IMR-90 (cell line): ENCODE measurements around the gene ERMAP. TPM values are rescaled to one million over a fixed set of nuclear protein-coding genes. Genes with fewer than 3 reads are reported as not detected.

ENCODE experiments used
- ATAC-seq: fragments of 200-7000 bp; cut with Tn5 transposase; 2 replicates; pipeline ENCODE4 v1.9.1; 2020; ENCODE audit warnings: low read depth, mild to moderate bottlenecking, moderate library complexity
- BruUV-seq: library from RNA; stranded (reverse); fragments of 400-500 nt; replicated peaks from 2 replicates; lab custom pipeline; 2021; lab: Mats Ljungman, UMichigan
- CTCF ChIA-PET: fragments of 300-600 bp; formaldehyde crosslinking; extraction: SDS; loops from one replicate; lab custom pipeline; 2021; ENCODE audit warnings: antibody characterized with exemption; lab: Yijun Ruan, JAX
- POLR2A ChIA-PET: fragments of 300-600 bp; sonication (Branson Sonifier 250); formaldehyde crosslinking; loops from one replicate; lab custom pipeline; 2022; ENCODE audit warnings: antibody characterized with exemption; ENCODE audit not compliant: unreplicated experiment; lab: Charles Lee
- DNase-seq: peaks from one replicate; pipeline ENCODE4 v3.0.0; 2013
- H2AFZ ChIP-seq: replicated peaks from 2 replicates; pipeline ENCODE3; 2013; ENCODE audit warnings: low read length, mild to moderate bottlenecking; ENCODE audit not compliant: poor library complexity
- H2AK5ac ChIP-seq: 2 replicates; pipeline ENCODE4 v1.6.1; 2013; ENCODE audit warnings: low read depth, low read length, inconsistent platforms
- H2AK9ac ChIP-seq: replicated peaks from 2 replicates; pipeline ENCODE3; 2013; ENCODE audit warnings: mild to moderate bottlenecking, low read depth, low read length, moderate library complexity; ENCODE audit not compliant: poor library complexity
- H2BK120ac ChIP-seq: 2 replicates; pipeline ENCODE4 v1.6.1; 2013; ENCODE audit warnings: low read depth, low read length, inconsistent platforms
- H2BK15ac ChIP-seq: 3 replicates; pipeline ENCODE4 v1.6.1; 2013; ENCODE audit warnings: low read depth, low read length, inconsistent platforms
- H2BK20ac ChIP-seq: 2 replicates; pipeline ENCODE4 v1.6.1; 2013; ENCODE audit warnings: low read depth, mild to moderate bottlenecking, inconsistent platforms, low read length, moderate library complexity
- H2BK5ac ChIP-seq: 2 replicates; pipeline ENCODE4 v1.6.1; 2013; ENCODE audit warnings: mild to moderate bottlenecking, low read depth, low read length, inconsistent platforms; ENCODE audit not compliant: poor library complexity, severe bottlenecking
- H3K14ac ChIP-seq: replicated peaks from 2 replicates; pipeline ENCODE4 v1.6.1; 2013; ENCODE audit warnings: low read depth, low read length, inconsistent platforms
- H3K18ac ChIP-seq: 2 replicates; pipeline ENCODE4 v1.6.1; 2013; ENCODE audit warnings: low read depth, low read length, control low read depth
- H3K23ac ChIP-seq: 2 replicates; pipeline ENCODE4 v1.6.1; 2013; ENCODE audit warnings: low read depth, low read length, inconsistent platforms
- H3K27ac ChIP-seq: 2 replicates; pipeline ENCODE4 v1.5.1; 2013; ENCODE audit warnings: mild to moderate bottlenecking, control low read depth, low read length; ENCODE audit not compliant: insufficient read depth
- H3K27me3 ChIP-seq: 2 replicates; pipeline ENCODE4 v1.6.1; 2013; ENCODE audit warnings: low read length; ENCODE audit not compliant: control insufficient read depth, insufficient read depth
- H3K36me3 ChIP-seq: 2 replicates; pipeline ENCODE4 v1.6.1; 2013; ENCODE audit warnings: low read length, mixed read lengths; ENCODE audit not compliant: control insufficient read depth, insufficient read depth
- H3K4ac ChIP-seq: 2 replicates; pipeline ENCODE4 v1.6.1; 2013; ENCODE audit warnings: low read depth, low read length, inconsistent platforms
- H3K4me1 ChIP-seq: 2 replicates; pipeline ENCODE4 v1.6.1; 2013; ENCODE audit warnings: low read length, mixed read lengths; ENCODE audit not compliant: control insufficient read depth, insufficient read depth
- H3K4me2 ChIP-seq: 2 replicates; pipeline ENCODE4 v1.6.1; 2013; ENCODE audit warnings: low read depth, mild to moderate bottlenecking, control low read depth, low read length, moderate library complexity
- H3K4me3 ChIP-seq: 2 replicates; pipeline ENCODE4 v1.5.1; 2013; ENCODE audit warnings: low read depth, mild to moderate bottlenecking, control low read depth, low read length, moderate library complexity; ENCODE audit not compliant: insufficient read depth
- H3K56ac ChIP-seq: 2 replicates; pipeline ENCODE4 v1.6.1; 2013; ENCODE audit warnings: low read length, inconsistent platforms; ENCODE audit not compliant: insufficient read depth; ENCODE audit errors: extremely low read depth
- H3K79me1 ChIP-seq, 2 experiments: 2 replicates each; pipeline ENCODE4 v1.6.1; 2013; ENCODE audit warnings: low read length in 2 of 2, inconsistent platforms in 1 of 2, low read depth in 1 of 2
- H3K9ac ChIP-seq: 2 replicates; pipeline ENCODE4 v1.6.1; 2013; ENCODE audit warnings: low read depth, low read length, control low read depth
- H3K9me1 ChIP-seq: 2 replicates; pipeline ENCODE4 v1.6.1; 2013; ENCODE audit warnings: low read length, inconsistent platforms; ENCODE audit not compliant: insufficient read depth
- H3K9me3 ChIP-seq: 2 replicates; pipeline ENCODE4 v1.6.1; 2013; ENCODE audit warnings: low read length; ENCODE audit not compliant: control insufficient read depth, insufficient read depth
- H4K20me1 ChIP-seq: 2 replicates; pipeline ENCODE4 v1.6.1; 2013; ENCODE audit warnings: low read length, inconsistent platforms; ENCODE audit not compliant: insufficient read depth
- H4K5ac ChIP-seq: 2 replicates; pipeline ENCODE4 v1.6.1; 2013; ENCODE audit warnings: mild to moderate bottlenecking, low read depth, low read length, control low read depth
- H4K8ac ChIP-seq, 2 experiments: 2 replicates each; pipeline ENCODE4 v1.6.1; 2013; ENCODE audit warnings: low read depth in 2 of 2, low read length in 2 of 2, control low read depth in 1 of 2, inconsistent platforms in 1 of 2
- H4K91ac ChIP-seq: 2 replicates; pipeline ENCODE4 v1.6.1; 2013; ENCODE audit warnings: low read depth, low read length, inconsistent platforms; ENCODE audit not compliant: insufficient read depth
- CTCF ChIP-seq: conservative IDR thresholded peaks from 2 replicates; pipeline ENCODE4 v1.5.1; 2012; ENCODE audit warnings: mild to moderate bottlenecking, low read depth, low read length, improper control_type of control experiment
- USF2 ChIP-seq: fragments of 150-350 bp; IDR thresholded peaks from 2 replicates; pipeline ENCODE4 v1.6.1; 2017; ENCODE audit warnings: mild to moderate bottlenecking, antibody characterized with exemption, low read length, low read depth
- WGBS, 2 experiments: methylation state at CpG; one replicate each; pipeline versions ENCODE4 v1.1.5 to v1.1.7; 2013; ENCODE audit warnings: missing lambda C conversion rate in 2 of 2; ENCODE audit not compliant: insufficient read length in 1 of 2; ENCODE audit errors: extremely low coverage in 2 of 2; 5-methylcytosine and 5-hydroxymethylcytosine counted together
- dilution Hi-C: fragments of 300-500 bp; cut with HindIII; formaldehyde crosslinking; loops from one replicate; pipeline ENCODE4 v1.14.3; 2018; ENCODE audit warnings: low sequenced_read_pairs; ENCODE audit not compliant: unreplicated experiment
- in situ Hi-C: fragments of 300-500 bp; cut with MboI; formaldehyde crosslinking; loops from 3 replicates; pipeline ENCODE4 v1.14.3; 2019; ENCODE audit warnings: low sequenced_read_pairs, inconsistent platforms, mixed read lengths
- intact Hi-C: fragments of 100-400 bp; cut with micrococcal nuclease; formaldehyde crosslinking; loops from 2 replicates; pipeline ENCODE4 v1.10.0; 2022
- polyA plus RNA-seq, 3 experiments: library from polyadenylated mRNA; depleted of rRNA; stranded (reverse); fragments of >200 nt; gene quantifications; 2 replicates each; pipeline ENCODE4 v1.2.3, GENCODE V29; 2012; ENCODE audit warnings: low replicate concordance in 1 of 3
- total RNA-seq: library from RNA; depleted of rRNA; stranded (reverse); fragments of >200 nt; gene quantifications from 2 replicates; pipeline ENCODE4 v1.2.3, GENCODE V29; 2012

Gene ERMAP
- total and polyA plus RNA-seq, 2 of the 4 experiments (the other 2 are of a cell fraction): 5.0 to 7.2 TPM

- Histone ChIP-seq H3K18ac (no peak overlapping the region), H2BK120ac (no peak overlapping the region), H3K4ac (no peak overlapping the region), H2BK15ac (no peak overlapping the region), H3K4me1 (no peaks in the 10 kb centered on the region), H3K9me1 (peaks cover 6% of the 10 kb centered on the region; the same call in 1 of the 2 replicates), H4K8ac (no peak overlapping the region), H3K56ac (no peak overlapping the region), H2AK5ac (no peak overlapping the region), H2BK5ac (no peak overlapping the region), H2AK9ac (no peak overlapping the region), H3K9ac (no peak overlapping the region), H4K5ac (no peak overlapping the region), H4K20me1 (no peaks in the 10 kb centered on the region), H2BK20ac (no peak overlapping the region), H4K91ac (no peak overlapping the region), H3K23ac (no peak overlapping the region), H2AFZ (no peak overlapping the region), H3K14ac (no peak overlapping the region), H3K79me1 (no peaks in the 10 kb centered on the region), H3K4me2 (no peak overlapping the region), H3K27ac (no peak overlapping the region), H3K27me3 (no peaks in the 10 kb centered on the region), H3K9me3 (no peaks in the 10 kb centered on the region), H3K4me3 (no peak overlapping the region), H3K36me3 (peaks cover 8% of the 10 kb centered on the region)
- DNase-seq: no peak
- no TSS peak for BruUV-seq
- ATAC-seq: no peak
- CTCF ChIA-PET: no interaction called here
- WGBS, 2 experiments: no CpG with 5 or more reads among the region's 3 CpGs
- POLR2A ChIA-PET: no interaction called here
- dilution Hi-C loops (no loop called here), intact Hi-C loops (no loop called here), in situ Hi-C loops (no loop called here)
- TF ChIP-seq USF2: no peak
- no peak for TF ChIP-seq CTCF
Measured at GRCh38 chr1:42837709-42838108, 20.8 kb downstream of the ERMAP start.
